Iris pigment epithelial cell (primary cell): ENCODE measurements around the gene SERAC1.

ENCODE experiments used
- DNase-seq: peaks from one replicate; pipeline ENCODE4 v3.0.0-alpha.2; 2011; ENCODE audit warnings: low read depth

Gene SERAC1

DNA sequence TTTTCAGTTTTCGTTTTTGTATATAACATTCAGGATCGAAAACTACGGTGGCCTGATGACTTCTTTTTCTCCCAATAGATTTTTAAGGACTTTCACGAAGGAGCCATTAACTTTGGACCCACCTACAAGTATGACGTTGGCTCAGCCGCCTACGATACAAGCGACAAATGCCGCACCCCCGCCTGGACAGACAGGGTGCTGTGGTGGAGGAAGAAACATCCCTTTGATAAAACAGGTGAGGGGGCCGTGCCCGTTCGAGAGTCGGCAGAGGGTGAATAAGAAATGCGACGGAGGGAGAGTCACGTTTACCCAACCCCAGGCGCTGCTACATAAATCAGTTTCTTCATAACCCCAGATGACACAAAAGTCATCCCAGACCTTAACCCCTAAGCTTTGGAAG lies 91.5 kb downstream of the SERAC1 start:
- no peak for DNase-seq

DNA sequence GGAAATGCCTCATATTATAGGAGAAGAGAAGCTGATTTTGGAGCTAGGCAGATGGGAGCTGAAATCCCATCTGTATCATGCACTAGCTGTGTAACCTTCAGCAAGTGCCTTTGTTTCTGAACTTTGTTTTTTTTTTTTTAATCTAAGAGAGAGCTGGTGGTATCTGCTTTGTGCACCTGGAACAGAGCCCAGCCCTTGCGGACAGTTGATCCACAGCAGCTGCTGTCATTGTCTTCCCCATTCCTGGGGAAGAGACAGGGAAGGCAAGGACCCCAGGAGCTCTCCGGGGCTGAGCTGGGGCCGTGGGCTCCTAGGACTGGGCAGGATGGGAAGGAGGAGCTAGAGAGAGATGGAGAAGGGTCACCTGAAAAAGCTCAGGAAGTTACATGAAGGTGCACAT lies 94.3 kb downstream of the SERAC1 start:
- no peak for DNase-seq

DNA sequence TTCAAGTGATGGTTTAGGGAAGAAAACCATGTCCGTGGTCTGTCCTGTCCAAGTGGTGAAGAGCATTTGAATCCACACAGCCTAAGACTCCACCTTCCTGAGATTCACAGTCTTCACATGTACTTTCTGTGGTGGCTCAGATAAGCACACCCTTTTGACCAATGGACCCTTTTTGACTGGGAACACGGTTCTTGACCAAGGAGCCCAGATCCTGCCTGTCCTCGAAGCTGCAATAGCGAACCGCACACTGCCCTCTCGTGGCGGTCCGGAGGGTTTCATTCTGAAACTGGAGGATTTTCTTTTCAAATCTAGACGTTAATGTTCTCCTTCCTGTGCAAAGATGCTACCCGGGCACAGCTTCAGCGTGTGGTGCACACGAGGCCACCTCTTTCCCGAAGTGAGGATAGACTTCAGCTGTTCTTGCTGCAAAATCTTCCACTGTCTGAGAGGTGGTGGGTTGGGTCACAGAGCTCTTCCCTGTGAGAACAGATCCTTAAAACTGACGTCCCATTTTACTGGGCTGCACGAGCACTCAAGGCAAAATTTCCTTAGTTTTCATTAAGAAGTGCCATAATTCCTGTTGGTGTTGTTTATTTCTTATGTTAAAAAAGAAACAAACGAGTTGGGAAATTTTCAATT lies 95.9 kb downstream of the SERAC1 start:
- peak; percentile 66 for DNase-seq

DNA sequence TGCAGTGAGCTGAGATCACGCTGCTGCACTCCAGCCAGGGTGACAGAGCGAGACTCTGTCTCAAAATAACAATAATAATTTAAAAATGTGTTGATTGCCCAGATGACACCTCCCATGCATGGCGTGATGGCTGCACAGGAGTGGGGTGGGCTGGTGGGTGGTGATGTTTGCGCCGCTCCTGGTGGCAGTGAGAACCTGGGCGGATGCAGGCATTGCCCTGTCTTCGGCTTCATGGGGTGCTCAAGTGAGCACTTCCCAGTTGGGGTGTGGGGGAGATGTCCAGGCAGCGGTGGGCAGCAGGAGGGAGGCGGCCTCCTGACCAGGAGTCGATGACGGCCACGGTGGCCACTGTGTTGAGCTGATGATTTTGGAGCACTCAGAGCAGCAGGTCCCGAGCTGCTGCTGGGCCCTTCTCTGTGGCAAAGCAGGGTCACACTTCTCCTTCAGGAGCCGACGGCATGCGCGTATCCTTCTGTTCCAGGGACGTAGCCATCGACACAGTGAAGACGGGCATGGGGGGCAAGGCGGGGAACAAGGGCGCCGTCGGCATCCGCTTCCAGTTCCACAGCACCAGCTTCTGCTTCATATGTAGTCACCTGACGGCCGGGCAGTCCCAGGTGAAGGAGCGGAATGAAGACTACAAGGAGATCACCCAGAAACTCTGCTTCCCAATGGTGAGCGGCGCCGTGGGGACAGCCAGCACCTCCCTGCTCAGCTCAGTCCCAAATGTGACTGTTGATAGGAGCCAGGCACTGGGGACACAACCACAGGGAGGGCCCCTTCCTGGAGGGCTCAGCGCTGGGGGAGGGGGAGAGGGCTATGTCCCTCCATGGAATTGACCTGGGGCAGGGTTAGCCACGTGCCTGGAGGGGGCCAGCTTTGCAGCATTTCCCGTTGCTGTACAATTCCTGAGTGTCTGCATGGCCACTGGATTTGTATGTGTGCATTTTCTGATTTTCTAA lies 96.7 kb downstream of the SERAC1 start:
- no peak for DNase-seq

DNA sequence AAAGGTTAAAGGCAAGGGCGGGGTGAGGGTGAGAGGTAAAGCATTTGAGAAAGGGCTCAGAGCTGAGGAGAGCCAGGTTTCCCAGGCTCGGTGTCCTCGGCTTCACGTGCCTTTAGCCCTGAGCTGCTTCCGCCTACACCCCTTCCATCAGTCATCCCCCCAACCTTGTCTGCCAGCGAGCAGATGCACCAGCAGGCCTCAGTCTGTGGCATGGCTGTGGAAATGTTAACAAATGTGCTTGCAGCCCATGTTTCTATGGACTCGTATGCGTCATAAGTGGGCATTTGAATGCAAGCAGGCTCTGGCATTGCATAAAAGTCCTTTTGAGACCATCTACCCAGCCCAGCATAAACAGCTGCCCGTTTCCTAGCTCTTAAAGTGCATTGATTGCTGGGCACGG lies 97.5 kb downstream of the SERAC1 start:
- no peak for DNase-seq

DNA sequence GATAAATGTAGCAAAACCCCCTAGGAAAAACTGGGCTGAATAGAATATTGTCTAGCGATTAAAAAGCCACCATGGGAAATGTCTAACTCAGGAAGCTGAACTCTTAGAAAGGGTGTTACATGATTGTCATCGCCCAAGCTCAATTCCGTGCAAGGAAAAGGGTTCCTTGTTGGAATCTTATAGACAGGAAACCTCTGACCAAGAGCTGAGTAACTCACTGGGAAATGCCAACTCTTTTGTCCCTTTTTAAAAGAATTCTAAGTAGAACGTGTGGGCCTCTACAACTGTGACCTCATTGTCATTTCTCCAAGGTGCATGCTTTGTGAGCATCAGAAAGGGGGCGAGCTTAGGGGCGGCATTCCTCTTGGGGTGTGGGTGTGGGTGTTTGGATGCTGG lies 98.3 kb downstream of the SERAC1 start:
- peak; percentile 24 for DNase-seq

DNA sequence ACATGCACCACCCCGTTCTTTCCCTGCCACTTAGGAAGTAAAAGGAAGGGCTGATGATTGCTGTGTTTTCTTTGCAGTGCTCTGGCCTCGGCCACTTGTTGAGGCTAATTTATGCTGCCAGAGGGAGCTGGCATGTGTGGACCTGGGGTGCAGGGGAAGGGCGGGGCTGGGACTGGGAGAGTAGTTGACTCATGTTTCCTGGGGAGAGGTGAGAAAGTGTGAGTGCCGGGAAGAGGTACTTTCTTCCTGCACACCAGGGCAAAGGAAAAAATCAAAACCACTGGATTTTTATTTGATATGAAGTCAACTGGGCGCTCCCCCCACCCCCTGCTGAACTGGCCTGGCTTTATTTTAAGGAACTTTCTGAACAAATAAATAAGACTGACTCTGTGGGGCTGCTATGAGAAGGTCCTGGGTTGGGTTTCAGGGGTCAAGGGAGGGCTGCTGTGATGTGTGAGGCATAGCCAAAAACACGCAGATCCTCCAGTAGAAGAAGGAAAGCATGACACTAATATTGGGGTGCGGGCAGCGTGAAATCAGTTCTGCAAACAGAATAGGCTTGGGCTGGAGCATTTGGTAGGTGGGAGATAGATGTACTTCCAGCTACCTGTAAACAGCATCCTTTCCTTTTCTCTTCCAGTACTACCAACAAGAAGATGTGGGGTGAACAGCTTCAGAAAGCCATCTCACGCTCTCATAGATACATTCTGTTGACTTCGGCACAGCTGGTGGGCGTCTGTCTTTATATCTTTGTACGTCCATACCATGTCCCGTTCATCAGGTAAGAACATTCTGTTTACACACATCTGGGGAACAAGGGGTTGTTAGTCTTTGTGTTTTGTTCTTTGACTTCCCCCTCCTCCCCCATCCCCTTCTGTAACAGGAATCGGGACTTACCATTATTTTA lies 98.9 kb downstream of the SERAC1 start:
- peak; percentile 63 for DNase-seq

DNA sequence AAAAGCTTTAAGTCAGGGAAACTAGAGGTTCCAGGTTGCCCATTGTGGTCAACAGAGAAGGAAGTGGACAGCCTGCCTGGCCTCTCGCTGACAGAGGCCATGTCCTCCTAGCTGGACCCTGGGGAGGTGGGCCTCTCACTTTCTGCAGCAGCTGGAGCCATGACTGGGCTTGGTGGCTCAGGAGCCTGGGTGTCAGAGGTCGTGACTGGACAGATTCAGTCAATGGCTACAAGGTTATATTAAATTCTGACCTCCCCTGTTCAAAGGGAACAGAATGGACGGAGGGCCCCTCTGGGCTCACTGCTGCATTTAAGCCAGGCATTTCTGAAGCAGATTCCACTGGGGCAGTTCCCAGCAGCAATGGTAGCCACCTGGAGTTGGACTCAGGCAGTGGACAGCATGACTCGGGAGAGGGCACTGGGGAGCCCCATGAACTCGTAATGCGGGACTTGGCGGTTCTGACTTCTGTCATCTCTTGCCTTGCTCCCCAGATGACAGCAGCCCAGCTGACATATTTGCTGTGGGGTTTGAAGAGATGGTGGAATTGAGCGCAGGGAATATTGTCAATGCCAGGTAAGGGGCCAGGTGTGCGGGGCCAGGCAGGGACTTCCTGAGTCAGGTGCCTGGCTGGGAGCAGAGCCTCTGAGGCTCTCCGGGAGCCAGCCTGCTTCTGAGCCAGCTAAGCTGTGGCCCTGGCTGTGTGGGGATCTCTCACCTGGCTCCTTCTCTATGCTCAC lies 99.7 kb downstream of the SERAC1 start:
- no peak for DNase-seq

DNA sequence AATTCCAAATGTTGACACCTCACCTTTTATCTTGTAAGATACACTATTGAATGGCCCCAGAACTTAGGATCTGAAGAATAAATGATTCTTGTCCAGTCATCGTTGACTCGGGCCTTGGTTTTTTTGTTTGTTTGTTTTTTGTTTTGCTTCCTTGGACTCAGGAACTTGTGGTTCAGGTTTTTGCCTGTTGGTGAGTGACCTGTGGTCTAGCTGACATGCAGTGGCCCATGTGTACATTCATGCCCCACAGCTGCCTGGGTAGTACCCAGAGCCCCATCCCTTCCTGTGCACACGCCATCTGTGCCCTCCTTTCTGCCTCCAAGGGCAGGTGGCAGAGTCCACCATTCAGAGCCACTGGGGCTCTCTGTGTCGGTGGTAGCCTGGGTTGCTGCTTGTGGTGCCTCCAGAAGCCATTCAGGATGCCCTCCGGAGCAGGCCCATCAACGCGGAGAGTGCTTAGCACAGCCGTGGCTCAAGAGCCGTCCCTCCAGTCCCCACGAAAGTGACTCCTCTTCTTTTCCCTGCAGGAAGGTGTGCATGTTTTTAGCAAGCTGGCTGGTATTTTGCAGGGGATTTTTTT lies 100.5 kb downstream of the SERAC1 start:
- no peak for DNase-seq

DNA sequence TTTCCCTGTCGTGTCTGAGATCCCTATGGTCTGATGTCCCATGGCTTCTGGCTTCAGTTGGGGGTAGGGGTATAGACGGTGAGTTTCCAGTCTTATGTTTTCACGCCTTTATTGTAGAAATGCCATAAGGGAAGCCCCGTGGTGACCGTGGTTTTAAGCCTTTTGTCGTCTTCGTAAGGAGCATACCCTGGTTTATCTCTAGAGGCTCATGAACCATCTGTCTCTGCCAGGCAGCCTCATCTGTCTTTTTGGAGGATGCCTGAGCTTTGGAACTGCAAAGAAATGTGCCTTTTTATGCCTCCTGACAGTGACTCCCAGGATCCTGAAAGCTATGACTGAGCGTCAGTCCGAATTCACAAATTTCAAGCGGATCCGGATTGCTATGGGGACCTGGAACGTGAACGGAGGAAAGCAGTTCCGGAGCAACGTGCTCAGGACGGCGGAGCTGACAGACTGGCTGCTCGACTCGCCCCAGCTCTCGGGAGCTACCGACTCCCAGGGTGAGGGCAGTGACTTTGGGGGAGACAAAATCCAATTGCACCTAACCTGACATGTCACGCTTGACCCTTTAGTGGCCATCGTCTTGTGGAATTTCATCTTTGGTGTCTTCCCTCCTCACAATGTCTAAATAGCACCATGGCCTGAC lies 101.8 kb downstream of the SERAC1 start:
- no peak for DNase-seq

DNA sequence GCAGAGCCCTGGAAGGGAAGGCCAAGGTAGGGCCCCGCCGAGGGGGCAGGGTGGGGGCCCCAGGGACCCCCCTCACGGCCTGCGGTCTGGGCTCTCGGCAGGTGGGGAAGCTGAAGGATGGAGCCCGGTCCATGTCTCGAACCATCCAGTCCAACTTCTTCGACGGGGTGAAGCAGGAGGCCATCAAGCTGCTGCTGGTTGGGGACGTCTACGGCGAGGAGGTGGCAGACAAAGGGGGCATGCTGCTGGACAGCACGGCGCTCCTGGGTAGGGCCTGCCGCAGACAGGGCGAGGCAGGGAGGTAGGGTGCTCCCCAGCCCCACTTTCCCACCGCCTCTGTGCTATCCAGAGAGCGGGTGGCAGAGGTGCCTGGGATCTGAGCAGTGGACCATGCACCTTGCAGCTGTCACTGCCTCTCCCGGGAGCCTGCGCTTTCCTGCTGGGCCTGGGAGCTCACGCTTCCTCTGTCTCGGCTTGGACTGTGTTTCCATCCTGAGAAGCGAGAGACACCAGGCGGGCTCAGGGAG lies 103.3 kb downstream of the SERAC1 start:
- no peak for DNase-seq

DNA sequence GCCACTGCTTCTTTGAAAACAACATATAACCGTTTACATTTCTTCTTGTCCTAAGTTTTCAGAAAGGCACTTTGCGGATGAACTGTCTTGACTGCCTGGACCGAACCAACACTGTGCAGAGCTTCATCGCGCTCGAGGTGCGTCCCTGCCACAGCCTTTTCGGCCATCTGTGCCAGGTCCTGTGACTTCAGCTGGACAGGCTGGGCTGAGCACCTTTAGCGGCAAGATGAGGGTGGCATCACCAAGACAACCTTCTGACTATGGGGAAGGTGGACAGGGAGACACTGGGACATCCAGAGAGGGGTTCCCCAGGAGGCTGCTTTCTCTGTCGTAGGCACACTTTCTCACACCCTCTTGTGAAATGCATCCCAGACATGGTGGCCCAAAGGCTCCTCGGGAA lies 104.3 kb downstream of the SERAC1 start:
- no peak for DNase-seq

DNA sequence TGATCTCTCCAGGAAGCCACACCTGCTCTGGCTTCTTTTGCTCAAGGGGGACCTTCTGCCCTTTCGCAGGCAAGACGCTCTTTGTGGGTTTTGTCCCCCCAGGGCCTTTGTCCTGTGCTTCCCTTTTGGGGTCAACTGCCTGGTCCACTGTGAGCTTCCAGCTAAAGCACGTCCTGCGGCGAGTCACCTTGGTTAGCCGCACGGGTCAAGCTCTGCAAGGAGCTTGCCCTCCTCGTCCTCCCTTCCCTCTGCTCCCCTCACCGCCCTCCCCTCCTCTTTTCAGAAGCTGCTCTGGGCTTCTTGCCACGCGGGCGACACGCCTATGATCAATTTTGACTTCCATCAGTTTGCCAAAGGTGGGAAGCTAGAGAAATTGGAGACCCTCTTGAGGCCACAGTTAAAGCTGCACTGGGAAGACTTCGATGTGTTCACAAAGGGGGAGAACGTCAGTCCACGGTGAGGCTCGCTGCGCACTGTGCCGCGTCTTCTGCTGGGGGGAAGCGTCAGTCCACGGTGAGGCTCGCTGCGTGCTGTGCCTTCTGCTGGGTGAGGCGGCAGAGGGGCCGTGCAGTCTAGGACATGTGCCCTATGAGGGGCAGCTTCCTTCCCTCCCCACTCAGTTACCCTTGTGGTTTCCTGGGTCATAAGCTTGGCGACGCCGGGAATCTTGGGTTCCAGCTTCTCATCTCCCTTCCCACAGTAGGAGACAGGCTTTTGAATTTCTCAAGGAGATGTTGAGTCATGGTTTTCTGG lies 106.2 kb downstream of the SERAC1 start:
- peak; percentile 64 for DNase-seq

DNA sequence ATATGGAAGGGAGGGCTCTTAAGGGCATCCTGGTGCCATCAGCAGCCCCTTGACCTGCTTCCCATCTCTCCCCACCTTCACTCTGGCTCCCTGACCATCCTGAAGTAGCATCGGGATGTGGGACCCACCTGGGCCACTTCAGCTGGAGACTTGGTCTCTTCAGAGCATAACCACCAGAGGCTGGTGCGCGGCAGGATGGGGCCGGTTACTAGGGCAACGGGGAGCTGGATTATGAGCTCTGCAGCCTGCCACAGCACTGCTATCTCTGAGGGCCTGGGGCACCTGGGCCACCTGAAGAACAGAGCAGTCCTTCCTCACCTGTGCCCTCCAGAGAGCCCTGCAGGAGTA lies 106.7 kb downstream of the SERAC1 start:
- DNase-seq, result no peak

DNA sequence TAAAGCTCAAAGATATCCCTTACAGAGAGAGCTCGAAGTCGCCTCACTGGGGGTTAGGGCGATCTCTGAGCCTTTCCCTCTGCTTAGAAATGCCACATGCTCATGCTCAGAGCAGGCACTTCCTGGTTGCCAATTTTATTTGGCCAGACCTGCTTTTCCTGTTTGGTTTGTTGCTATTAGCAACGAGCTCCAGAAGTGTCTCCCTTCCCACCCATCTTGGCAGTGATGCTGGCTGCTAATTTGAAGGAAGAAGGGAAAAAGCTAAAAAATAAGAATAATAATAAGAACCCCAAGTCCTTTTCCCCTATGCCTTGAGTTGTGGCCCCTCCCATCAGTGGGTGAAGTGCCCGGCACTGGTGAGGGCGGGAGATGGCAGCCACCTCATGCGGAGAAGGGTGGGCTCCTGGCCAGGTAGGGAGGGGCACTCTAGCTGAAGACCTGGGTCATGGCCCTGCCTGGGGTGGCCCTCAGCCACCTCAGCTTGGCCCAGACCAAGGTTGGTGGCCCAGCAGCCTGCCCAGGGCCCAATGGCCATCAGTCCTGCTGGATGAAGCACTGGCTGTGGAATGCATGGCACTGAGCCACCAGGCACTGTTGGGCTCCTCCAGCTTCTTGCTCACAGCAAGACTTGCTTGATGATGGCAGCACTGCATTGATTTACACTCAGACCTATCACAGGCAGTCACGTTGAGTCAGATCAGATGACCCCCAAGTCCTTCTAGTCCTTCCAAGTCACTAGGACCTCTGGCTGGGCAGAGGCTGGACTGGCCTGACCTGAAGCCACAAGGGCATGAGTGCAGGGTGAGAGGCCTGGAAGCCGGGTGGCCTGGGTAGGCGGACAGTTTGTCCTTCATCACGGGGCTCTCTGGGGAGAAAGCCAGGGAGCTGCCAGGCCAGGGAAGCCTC lies 107.4 kb downstream of the SERAC1 start:
- peak; percentile 89 for DNase-seq
